KMS-11 (cell line): ENCODE results near the gene RAPGEF2.

Source experiments
- H2AFZ ChIP-seq: fragments of 200-600 bp; sonication (generic); 2 replicates; pipeline ENCODE4 v1.6.1; 2016; ENCODE audit warnings: antibody characterized with exemption, mixed run types, low read depth
- H3K27ac ChIP-seq: fragments of 200-600 bp; sonication (generic); 2 replicates; pipeline ENCODE4 v1.6.1; 2016; ENCODE audit warnings: mild to moderate bottlenecking, mixed run types
- H3K27me3 ChIP-seq: fragments of 200-600 bp; sonication (generic); 2 replicates; pipeline ENCODE4 v1.6.1; 2017; ENCODE audit warnings: mild to moderate bottlenecking, low read depth, mixed run types, moderate library complexity; ENCODE audit not compliant: insufficient read depth
- H3K36me3 ChIP-seq: fragments of 200-600 bp; sonication (generic); 2 replicates; pipeline ENCODE4 v1.6.1; 2017; ENCODE audit warnings: mild to moderate bottlenecking, mixed run types; ENCODE audit not compliant: insufficient read depth
- H3K4me1 ChIP-seq: fragments of 200-600 bp; sonication (generic); 2 replicates; pipeline ENCODE4 v1.6.1; 2016; ENCODE audit warnings: mild to moderate bottlenecking, low read depth, mixed run types; ENCODE audit not compliant: poor library complexity, severe bottlenecking
- H3K4me2 ChIP-seq: fragments of 200-600 bp; sonication (generic); 2 replicates; pipeline ENCODE4 v1.7.0; 2016; ENCODE audit warnings: mild to moderate bottlenecking, mixed run types
- H3K4me3 ChIP-seq: fragments of 200-600 bp; sonication (generic); IDR thresholded peaks from 2 replicates; pipeline ENCODE4 v1.6.1; 2017; ENCODE audit warnings: low read depth, low read length, mixed read lengths; ENCODE audit not compliant: insufficient read depth
- H3K79me2 ChIP-seq: fragments of 200-600 bp; sonication (generic); 2 replicates; pipeline ENCODE4 v1.6.1; 2016; ENCODE audit warnings: low read depth, mixed run types; ENCODE audit not compliant: insufficient read depth
- H3K9ac ChIP-seq: fragments of 200-600 bp; sonication (generic); 2 replicates; pipeline ENCODE4 v1.6.1; 2016; ENCODE audit warnings: mild to moderate bottlenecking, mixed run types
- H4K20me1 ChIP-seq: fragments of 200-600 bp; sonication (generic); 2 replicates; pipeline ENCODE4 v1.6.1; 2016; ENCODE audit warnings: mild to moderate bottlenecking, mixed run types; ENCODE audit not compliant: insufficient read depth
- CTCF ChIP-seq: fragments of 200-600 bp; sonication (generic); conservative IDR thresholded peaks from 2 replicates; pipeline ENCODE4 v1.6.1; 2017; ENCODE audit warnings: low read depth, mild to moderate bottlenecking, antibody characterized with exemption, low read length, moderate library complexity, mixed read lengths

The RAPGEF2 gene

GRCh38 chr4:159216834-159217233 is 114.0 kb downstream of the RAPGEF2 start:
- TF ChIP-seq CTCF, result no peak
- H3K9ac ChIP-seq, result no peak overlapping the region
- no peaks in the 10 kb centered on the region for H3K4me1 ChIP-seq
- H3K4me2 ChIP-seq, result no peak overlapping the region
- H3K79me2 ChIP-seq, result no peaks in the 10 kb centered on the region
- H2AFZ ChIP-seq, result no peak overlapping the region
- no peaks in the 10 kb centered on the region for H3K36me3 ChIP-seq
- H3K27ac ChIP-seq, result no peak overlapping the region
- no peaks in the 10 kb centered on the region for H3K27me3 ChIP-seq
- H3K4me3 ChIP-seq, result no peak overlapping the region
- no peaks in the 10 kb centered on the region for H4K20me1 ChIP-seq

GRCh38 chr4:159219862-159220261 is 117.0 kb downstream of the RAPGEF2 start:
- Histone ChIP-seq H3K4me3 (no peak overlapping the region), H3K27me3 (no peaks in the 10 kb centered on the region), H3K36me3 (no peaks in the 10 kb centered on the region), H3K4me1 (no peaks in the 10 kb centered on the region), H3K27ac (no peak overlapping the region), H4K20me1 (no peaks in the 10 kb centered on the region), H2AFZ (no peak overlapping the region), H3K79me2 (no peaks in the 10 kb centered on the region), H3K9ac (no peak overlapping the region), H3K4me2 (no peak overlapping the region)
- no peak for TF ChIP-seq CTCF

GRCh38 chr4:159220353-159220752 is 117.5 kb downstream of the RAPGEF2 start:
- H3K27ac ChIP-seq, result no peak overlapping the region
- no peaks in the 10 kb centered on the region for H3K79me2 ChIP-seq
- TF ChIP-seq CTCF, result no peak
- no peaks in the 10 kb centered on the region for H3K36me3 ChIP-seq
- no peak overlapping the region for H3K4me2 ChIP-seq
- H3K4me1 ChIP-seq, result no peaks in the 10 kb centered on the region
- H2AFZ ChIP-seq, result no peak overlapping the region
- H3K9ac ChIP-seq, result no peak overlapping the region
- no peak overlapping the region for H3K4me3 ChIP-seq
- H3K27me3 ChIP-seq, result no peaks in the 10 kb centered on the region
- no peaks in the 10 kb centered on the region for H4K20me1 ChIP-seq

- H3K79me2 ChIP-seq, result no peaks in the 10 kb centered on the region
- H3K4me1 ChIP-seq, result no peaks in the 10 kb centered on the region
- no peak overlapping the region for H3K4me3 ChIP-seq
- no peaks in the 10 kb centered on the region for H3K27me3 ChIP-seq
- no peak overlapping the region for H3K4me2 ChIP-seq
- no peaks in the 10 kb centered on the region for H4K20me1 ChIP-seq
- no peak overlapping the region for H3K27ac ChIP-seq
- H3K9ac ChIP-seq, result no peak overlapping the region
- no peak for TF ChIP-seq CTCF
- no peaks in the 10 kb centered on the region for H3K36me3 ChIP-seq
- no peak overlapping the region for H2AFZ ChIP-seq
Measured at GRCh38 chr4:159221280-159221679, 118.4 kb downstream of the RAPGEF2 start.
